PC-3 (cell line): ENCODE data around the gene ZMYM4. TPM values are rescaled to one million over a fixed set of nuclear protein-coding genes. Genes with fewer than 3 reads are reported as not detected.

Source experiments
- ATAC-seq: fragments of 200-7000 bp; cut with Tn5 transposase; 2 replicates; pipeline ENCODE4 v1.9.1; 2020; ENCODE audit warnings: mild to moderate bottlenecking, moderate library complexity
- BruUV-seq: library from RNA; stranded (reverse); fragments of 400-500 nt; replicated peaks from 2 replicates; lab custom pipeline; 2021; lab: Mats Ljungman, UMichigan
- CTCF ChIA-PET: fragments of 300-600 bp; sonication (Branson Sonifier 250); formaldehyde crosslinking; loops from one replicate; lab custom pipeline; 2022; ENCODE audit warnings: antibody characterized with exemption; lab: Charles Lee
- POLR2A ChIA-PET: fragments of 300-600 bp; sonication (Branson Sonifier 250); formaldehyde crosslinking; loops from one replicate; lab custom pipeline; 2022; ENCODE audit warnings: antibody characterized with exemption; ENCODE audit not compliant: unreplicated experiment; lab: Charles Lee
- DNase-seq: peaks from one replicate; pipeline ENCODE4 v3.0.0-alpha.2; 2015
- H2AFZ ChIP-seq: fragments of 300-600 bp; sonication (generic); 2 replicates; pipeline ENCODE4 v1.6.0; 2016; ENCODE audit warnings: antibody characterized with exemption, low read length
- H3F3A ChIP-seq: fragments of 300-600 bp; sonication (generic); one replicate; pipeline ENCODE4 v1.6.0; 2017; ENCODE audit warnings: antibody characterized with exemption, low read length, control low read depth, mild to moderate bottlenecking; ENCODE audit not compliant: unreplicated experiment
- H3K27ac ChIP-seq: fragments of 300-600 bp; sonication (generic); 2 replicates; pipeline ENCODE4 v1.5.1; 2016; ENCODE audit warnings: mild to moderate bottlenecking, low read length
- H3K27me3 ChIP-seq: fragments of 300-600 bp; sonication (generic); 2 replicates; pipeline ENCODE4 v1.6.1; 2016; ENCODE audit warnings: low read length, mixed read lengths
- H3K36me3 ChIP-seq: fragments of 300-600 bp; sonication (generic); 2 replicates; pipeline ENCODE4 v1.6.1; 2016; ENCODE audit warnings: low read depth, mixed run types, low read length, mixed read lengths
- H3K4me1 ChIP-seq: fragments of 300-600 bp; sonication (generic); 2 replicates; pipeline ENCODE4 v1.5.1; 2016; ENCODE audit warnings: low read length; ENCODE audit not compliant: insufficient read depth
- H3K4me2 ChIP-seq: fragments of 300-600 bp; sonication (generic); 2 replicates; pipeline ENCODE4 v1.6.0; 2016; ENCODE audit warnings: low read length
- H3K4me3 ChIP-seq: fragments of 300-600 bp; sonication (generic); 2 replicates; pipeline ENCODE4 v1.5.1; 2016; ENCODE audit warnings: mild to moderate bottlenecking, low read length, mixed read lengths
- H3K79me2 ChIP-seq: fragments of 300-600 bp; sonication (generic); 2 replicates; pipeline ENCODE4 v1.6.1; 2017; ENCODE audit warnings: low read length, mixed read lengths
- H3K9ac ChIP-seq: fragments of 300-600 bp; sonication (generic); 2 replicates; pipeline ENCODE4 v1.6.0; 2016; ENCODE audit warnings: mild to moderate bottlenecking, low read length
- H3K9me2 ChIP-seq: fragments of 300-600 bp; sonication (generic); replicated peaks from 2 replicates; pipeline ENCODE4 v1.6.1; 2016; ENCODE audit warnings: mixed run types, low read length, mixed read lengths
- H3K9me3 ChIP-seq: fragments of 300-600 bp; sonication (generic); 2 replicates; pipeline ENCODE4 v1.6.1; 2016; ENCODE audit warnings: low read length, mixed read lengths
- H4K20me1 ChIP-seq: fragments of 300-600 bp; sonication (generic); 2 replicates; pipeline ENCODE4 v1.6.1; 2016; ENCODE audit warnings: low read length, mixed read lengths
- EZH2 ChIP-seq: fragments of 300-600 bp; sonication (generic); IDR thresholded peaks from one replicate; pipeline ENCODE4 v1.6.1; 2017; ENCODE audit warnings: antibody characterized with exemption, mild to moderate bottlenecking, low read length; ENCODE audit not compliant: unreplicated experiment
- EZH2phosphoT487 ChIP-seq: fragments of 300-600 bp; sonication (generic); IDR thresholded peaks from 2 replicates; pipeline ENCODE4 v1.6.1; 2018; ENCODE audit warnings: mild to moderate bottlenecking, antibody characterized with exemption, low read length, borderline replicate concordance
- intact Hi-C: fragments of 100-400 bp; cut with micrococcal nuclease; formaldehyde crosslinking; loops from 2 replicates; pipeline ENCODE4 v1.9.0; 2023
- total RNA-seq: library from RNA; depleted of rRNA; stranded (reverse); fragments of >200 nt; gene quantifications from 2 replicates; pipeline ENCODE4 v1.2.3, GENCODE V29; 2014
- TF ChIP-seq, protein P1 (sequence below): fragments of 300-600 bp; sonication (generic); conservative IDR thresholded peaks from 2 replicates; pipeline ENCODE4 v1.5.1; 2017; ENCODE audit warnings: antibody characterized with exemption, low read depth, mild to moderate bottlenecking, low read length

The ZMYM4 gene
- total RNA-seq, 1 experiment from 2014 or later, result 28.5 TPM

DNA sequence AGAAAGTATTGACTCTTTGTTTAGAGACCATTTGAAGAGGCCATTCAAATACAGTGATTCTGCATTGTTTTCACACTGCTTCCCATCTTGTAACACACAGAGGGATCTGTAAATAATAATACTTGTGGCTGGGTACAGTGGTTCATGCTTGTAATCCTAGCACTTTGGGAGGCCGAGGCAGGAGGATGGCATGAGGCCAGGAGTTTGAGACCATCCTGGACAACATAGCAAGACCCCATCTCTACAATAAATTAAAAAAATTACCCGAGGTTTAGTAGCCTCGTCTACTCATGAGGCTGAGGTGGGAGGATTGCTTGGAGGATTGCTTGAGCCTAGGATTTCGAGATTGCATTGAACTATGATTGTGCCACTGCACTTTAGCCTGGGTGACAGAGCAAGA lies 5.7 kb downstream of the ZMYM4 start:
- Histone ChIP-seq H4K20me1 (peaks cover 4% of the 10 kb centered on the region; the same call in 1 of the 2 replicates), H2AFZ (no peak overlapping the region), H3K79me2 (peaks cover 89% of the 10 kb centered on the region), H3K4me1 (peaks cover 14% of the 10 kb centered on the region), H3K4me2 (no peak overlapping the region), H3K27me3 (no peaks in the 10 kb centered on the region), H3K9me3 (no peaks in the 10 kb centered on the region), H3K36me3 (peaks cover 9% of the 10 kb centered on the region), H3K27ac (no peak overlapping the region), H3F3A (no peaks in the 10 kb centered on the region), H3K9me2 (no peaks in the 10 kb centered on the region), H3K9ac (no peak overlapping the region), H3K4me3 (no peak overlapping the region)
- ATAC-seq, result no peak
- intact Hi-C loops, result no loop called here
- DNase-seq, result no peak
- BruUV-seq, result no TSS peak
- ChIA-PET CTCF (no interaction called here), POLR2A (no interaction called here)
- TF ChIP-seq EZH2phosphoT487, result no peak

DNA sequence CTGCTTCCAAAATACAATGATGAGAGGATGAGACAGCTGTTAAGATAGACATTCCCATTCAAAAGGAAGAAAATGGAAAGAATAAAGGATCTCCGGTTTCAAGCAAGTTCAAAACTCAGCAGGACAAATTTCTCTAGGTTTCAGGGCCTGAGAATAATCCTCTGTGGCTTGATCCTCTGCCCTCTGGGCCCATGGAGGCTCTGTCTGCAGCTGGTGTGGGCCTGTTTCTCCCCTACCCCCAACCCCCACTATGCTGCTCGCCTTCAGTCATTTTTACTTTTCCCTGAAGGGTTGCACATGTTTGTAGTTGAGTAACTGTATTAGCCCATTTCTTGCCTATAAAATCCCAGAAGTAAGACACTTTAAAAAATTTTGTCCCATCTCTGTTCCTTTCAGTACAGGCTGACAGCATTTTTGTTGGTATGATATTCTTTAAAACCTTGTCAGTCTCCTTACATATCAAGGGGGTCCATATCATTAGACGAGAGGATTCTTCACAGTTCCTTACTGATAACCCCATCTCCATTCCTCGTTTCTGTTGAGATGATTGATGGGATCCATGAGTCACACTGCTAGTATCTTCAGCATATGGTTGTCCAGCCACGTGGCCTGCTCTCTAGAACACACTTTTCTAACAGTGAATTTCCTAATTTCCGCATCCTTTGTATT lies 10.5 kb downstream of the ZMYM4 start:
- Histone ChIP-seq H2AFZ (no peak overlapping the region), H3K9ac (no peak overlapping the region), H3K9me3 (no peaks in the 10 kb centered on the region), H3F3A (no peaks in the 10 kb centered on the region), H3K36me3 (peaks cover 18% of the 10 kb centered on the region), H4K20me1 (no peaks in the 10 kb centered on the region), H3K9me2 (no peaks in the 10 kb centered on the region), H3K4me3 (no peak overlapping the region), H3K27me3 (no peaks in the 10 kb centered on the region), H3K4me2 (no peak overlapping the region), H3K79me2 (peaks cover 60% of the 10 kb centered on the region), H3K4me1 (no peaks in the 10 kb centered on the region), H3K27ac (no peak overlapping the region)
- POLR2A ChIA-PET, result no interaction called here
- CTCF ChIA-PET, result no interaction called here
- TF ChIP-seq EZH2phosphoT487, result no peak
- no peak for TF ChIP-seq EZH2
- TF ChIP-seq, protein P1, sequence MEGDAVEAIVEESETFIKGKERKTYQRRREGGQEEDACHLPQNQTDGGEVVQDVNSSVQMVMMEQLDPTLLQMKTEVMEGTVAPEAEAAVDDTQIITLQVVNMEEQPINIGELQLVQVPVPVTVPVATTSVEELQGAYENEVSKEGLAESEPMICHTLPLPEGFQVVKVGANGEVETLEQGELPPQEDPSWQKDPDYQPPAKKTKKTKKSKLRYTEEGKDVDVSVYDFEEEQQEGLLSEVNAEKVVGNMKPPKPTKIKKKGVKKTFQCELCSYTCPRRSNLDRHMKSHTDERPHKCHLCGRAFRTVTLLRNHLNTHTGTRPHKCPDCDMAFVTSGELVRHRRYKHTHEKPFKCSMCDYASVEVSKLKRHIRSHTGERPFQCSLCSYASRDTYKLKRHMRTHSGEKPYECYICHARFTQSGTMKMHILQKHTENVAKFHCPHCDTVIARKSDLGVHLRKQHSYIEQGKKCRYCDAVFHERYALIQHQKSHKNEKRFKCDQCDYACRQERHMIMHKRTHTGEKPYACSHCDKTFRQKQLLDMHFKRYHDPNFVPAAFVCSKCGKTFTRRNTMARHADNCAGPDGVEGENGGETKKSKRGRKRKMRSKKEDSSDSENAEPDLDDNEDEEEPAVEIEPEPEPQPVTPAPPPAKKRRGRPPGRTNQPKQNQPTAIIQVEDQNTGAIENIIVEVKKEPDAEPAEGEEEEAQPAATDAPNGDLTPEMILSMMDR, result no peak
- BruUV-seq, result no TSS peak
- intact Hi-C loops, result no loop called here
- DNase-seq (no peak), ATAC-seq (no peak)

DNA sequence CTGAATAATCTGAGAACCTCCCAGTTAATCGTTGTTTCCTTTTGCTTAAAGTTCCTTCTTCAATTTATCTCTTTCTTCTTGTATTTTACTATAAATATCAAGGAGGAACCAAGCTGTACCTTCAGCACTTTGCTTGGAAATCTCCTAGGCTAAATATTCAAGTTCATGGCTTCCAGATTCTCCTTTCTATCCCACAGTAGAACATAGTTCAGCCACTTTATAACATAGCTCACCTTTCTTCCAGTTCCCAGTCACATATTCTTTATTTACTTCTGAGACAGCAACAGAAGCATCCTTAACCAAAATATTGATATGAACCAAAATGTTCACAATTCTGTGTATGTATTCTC lies 11.0 kb downstream of the ZMYM4 start:
- no peaks in the 10 kb centered on the region for H3K27me3 ChIP-seq
- no peak overlapping the region for H3K27ac ChIP-seq
- no peak overlapping the region for H3K4me2 ChIP-seq
- no peak for ATAC-seq
- no peak overlapping the region for H2AFZ ChIP-seq
- POLR2A ChIA-PET, result no interaction called here
- no peaks in the 10 kb centered on the region for H3K4me1 ChIP-seq
- DNase-seq, result no peak
- H4K20me1 ChIP-seq, result no peaks in the 10 kb centered on the region
- no peak overlapping the region for H3K9ac ChIP-seq
- H3F3A ChIP-seq, result no peaks in the 10 kb centered on the region
- H3K36me3 ChIP-seq, result peaks cover 18% of the 10 kb centered on the region
- CTCF ChIA-PET, result no interaction called here
- intact Hi-C loops, result no loop called here
- H3K9me2 ChIP-seq, result no peaks in the 10 kb centered on the region
- no peak overlapping the region for H3K4me3 ChIP-seq
- TF ChIP-seq EZH2phosphoT487, result no peak
- no peak for TF ChIP-seq EZH2
- TF ChIP-seq, protein P1, result no peak
- H3K79me2 ChIP-seq, result peaks cover 60% of the 10 kb centered on the region
- no TSS peak for BruUV-seq
- H3K9me3 ChIP-seq, result no peaks in the 10 kb centered on the region
